ENCODE measurements around the gene FNDC3B. TPM values are rescaled to one million over a fixed set of nuclear protein-coding genes. Genes with fewer than 3 reads are reported as not detected.

Gene FNDC3B
- total RNA-seq, 1 donor from 2014 or later: 14.7 TPM

DNA sequence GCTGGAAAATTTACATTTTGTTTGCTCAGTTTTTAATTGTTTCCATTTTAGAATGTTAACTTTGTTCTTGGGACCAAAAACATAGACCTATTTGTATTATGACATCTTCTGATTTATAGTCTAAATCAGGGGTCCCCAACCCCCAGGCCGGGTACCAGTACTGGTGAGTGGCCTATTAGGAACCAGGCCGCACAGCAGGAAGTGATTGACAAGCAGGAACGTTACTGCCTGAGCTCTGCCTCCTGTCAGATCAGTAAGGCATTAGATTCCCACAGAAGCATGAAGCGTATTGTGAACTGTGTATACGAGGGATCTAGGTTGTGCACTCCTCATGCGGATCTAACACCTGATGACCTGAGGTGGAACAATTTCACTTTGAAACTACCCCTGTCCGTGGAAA lies 357.0 kb downstream of the FNDC3B start:
- DNase-seq (ENCODE audit: low spot score in 2 of 2): no peak
- no peak for FAIRE-seq

DNA sequence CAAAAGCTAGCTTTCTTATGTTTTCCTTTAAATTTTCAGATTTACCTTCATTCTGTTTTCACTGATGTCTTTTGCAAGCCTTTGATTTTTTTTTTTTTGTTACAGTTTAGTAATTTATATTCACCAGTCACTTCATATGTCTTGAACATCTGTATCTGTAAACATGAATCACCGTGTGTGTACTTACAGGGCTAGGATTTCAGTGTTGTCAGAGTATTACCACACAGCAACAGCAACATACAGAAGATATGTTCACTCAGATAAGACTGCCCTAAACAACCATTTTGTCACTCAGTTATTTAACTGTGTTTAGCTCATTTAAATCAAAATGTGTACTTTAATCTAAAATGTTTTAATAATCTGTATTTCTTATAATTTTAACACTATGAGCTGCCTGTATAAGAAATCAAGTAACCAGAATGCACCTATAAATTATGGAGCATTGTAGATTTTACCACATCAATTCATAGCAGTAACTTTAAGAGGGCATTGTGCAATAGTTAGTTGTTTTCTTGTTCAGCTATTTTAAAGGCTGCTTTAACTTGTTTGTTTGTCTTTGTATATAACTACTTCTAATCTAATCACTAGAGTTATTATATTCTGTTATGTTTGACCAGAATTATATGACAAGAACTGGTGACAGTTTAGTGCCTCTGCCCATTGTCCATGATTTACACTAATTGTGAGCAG lies 358.5 kb downstream of the FNDC3B start:
- DNase-seq (ENCODE audit: low spot score in 2 of 2) (no peak), FAIRE-seq (no peak)

DNA sequence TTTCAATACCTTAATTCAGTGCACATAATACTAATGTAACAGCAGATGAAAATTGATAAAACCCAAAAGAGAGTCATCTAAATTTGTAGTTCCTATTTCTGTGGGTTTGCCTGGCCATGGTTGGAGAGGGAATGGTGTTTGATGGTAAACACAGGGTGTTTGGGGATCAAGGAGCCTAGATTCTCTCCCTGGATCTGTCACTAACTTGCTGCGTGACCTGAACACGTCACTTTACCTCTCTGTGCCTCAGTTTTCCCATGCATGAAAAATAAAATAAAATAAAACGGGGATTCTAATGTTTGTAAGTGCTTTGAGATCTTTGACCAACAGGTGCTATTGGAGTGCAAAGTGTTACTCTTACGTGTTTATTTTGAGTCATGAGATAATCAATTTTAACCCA lies 359.1 kb downstream of the FNDC3B start:
- FAIRE-seq: no peak
- DNase-seq (ENCODE audit: low spot score in 2 of 2): no peak

DNA sequence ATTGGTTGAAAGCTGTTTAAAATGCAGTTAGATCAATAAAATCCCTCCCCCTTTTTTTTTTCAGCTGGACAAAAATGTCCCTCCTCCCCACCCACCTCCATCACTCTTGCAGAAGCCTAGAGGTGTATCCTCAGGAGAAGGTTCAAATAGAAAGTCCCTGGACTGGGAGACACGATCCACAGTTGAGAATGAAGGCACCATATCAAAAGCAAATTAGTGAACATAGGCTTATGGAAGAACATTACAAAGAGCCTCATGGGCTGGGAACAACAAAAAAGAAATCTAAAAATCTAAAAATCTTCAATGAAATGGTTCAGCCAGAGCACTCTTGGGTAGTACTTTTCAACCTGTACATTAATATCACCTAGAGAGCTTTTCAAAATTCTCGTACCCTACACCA lies 362.7 kb downstream of the FNDC3B start:
- FAIRE-seq: no peak
- no peak for DNase-seq (ENCODE audit: low spot score in 2 of 2)

DNA sequence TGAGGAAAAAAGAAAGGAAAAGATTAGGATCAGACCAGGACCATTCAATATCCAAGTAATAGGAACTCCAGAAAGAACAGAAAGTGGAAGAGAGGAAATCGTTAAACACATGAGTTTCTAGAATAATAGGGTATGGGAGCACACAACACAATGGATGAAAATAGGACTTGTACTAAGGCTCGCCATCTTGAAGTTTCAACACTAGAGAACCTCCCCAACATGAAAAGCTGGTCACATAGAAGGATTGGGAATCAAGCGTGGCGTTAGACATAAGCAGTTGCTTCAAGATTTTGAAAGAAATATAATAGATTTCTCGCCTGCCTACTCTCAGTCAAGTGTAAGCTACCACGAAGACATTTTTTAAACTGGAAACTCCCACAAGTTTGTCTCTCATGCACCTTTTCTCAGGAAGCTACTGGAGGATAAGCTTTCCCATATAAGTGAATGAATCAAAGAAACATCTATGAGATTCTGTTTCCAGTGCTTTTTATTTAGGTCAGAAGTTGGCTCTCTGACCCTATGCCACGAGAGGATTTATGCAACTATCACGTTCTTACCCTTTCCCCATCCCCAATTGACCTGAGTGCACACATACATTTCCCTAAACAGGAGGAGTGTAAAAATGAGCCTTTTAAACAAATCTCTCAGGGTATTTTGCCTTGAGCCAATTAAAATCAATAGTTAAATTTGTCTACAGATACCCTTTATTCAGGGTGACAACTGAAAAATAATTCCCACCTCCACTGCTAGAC lies 363.7 kb downstream of the FNDC3B start:
- no peak for FAIRE-seq
- DNase-seq (ENCODE audit: low spot score in 2 of 2): no peak

DNA sequence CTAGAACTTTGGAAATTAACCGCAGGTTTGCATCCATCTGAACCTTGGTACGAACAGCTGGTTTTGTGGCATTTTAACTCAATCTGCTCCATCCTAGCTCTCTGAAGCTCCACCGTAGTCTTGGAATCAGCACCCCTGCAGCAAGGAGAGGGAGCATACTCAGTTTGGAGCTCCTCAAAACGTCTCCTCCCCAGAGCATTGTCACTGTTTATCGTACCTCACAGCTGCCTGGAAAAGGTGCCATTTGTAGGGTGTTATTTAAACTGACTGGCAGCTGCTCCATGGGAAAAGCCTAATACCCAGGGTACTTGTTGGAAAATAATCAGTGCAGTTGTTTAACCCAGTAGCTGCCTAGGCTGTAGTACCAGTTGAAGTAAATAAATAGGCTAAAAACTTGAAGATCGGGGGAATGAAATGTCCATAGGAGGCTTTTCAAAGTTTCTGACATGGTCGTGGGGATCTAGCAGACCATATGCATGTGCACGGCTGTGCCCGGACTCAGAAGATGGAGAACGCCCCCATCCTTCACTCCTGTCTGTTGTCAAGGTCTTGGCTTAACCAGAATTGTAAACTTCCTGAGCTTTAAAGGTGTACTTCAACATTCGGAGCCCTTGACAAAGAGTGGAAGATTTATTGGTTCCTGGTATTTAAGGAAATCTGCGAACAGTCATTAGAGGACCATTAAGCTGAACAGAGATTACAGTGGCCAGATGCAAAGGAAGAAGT lies 365.0 kb downstream of the FNDC3B start:
- FAIRE-seq: no peak
- no peak for DNase-seq (ENCODE audit: low spot score in 2 of 2)

DNA sequence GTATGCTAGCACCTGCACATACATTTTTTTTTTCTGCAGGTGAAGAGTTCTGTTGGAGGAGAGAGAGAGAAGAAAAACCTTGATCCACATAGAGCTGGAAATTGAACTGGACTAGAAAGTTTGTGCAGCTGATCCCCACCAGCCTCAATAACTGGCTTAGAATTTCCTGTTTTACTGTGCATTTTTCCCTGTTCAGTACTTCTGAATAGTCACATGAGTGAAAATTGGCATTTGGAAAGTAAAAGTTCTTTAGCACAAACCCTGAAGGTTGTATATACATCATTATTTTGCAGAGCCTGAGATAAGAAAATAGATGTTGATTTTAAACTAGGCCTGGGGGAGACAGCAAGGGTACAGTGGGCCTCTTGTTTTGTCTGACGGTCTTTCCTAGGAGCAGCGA lies 366.5 kb downstream of the FNDC3B start:
- no peak for FAIRE-seq
- no peak for DNase-seq (ENCODE audit: low spot score in 2 of 2)

DNA sequence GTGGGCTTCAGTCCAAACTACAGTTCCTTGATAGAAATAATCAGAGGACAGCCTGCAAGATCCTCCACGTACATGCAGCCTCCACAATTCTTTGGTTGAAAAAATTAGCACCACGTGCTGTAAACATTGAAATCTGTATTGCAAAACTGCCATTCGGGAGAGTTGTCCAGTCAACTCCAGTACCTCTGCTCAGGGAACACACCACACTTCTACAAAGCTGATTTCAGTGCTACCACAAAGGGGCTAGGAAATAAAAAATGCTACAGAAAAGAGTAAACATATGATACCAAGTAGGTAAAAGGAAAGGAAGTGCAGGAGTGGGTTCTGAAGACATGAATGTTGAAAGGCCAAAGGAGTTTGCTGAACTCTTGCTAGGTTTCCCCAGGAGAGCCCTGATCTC lies 368.5 kb downstream of the FNDC3B start:
- FAIRE-seq (no peak), DNase-seq (ENCODE audit: low spot score in 2 of 2) (no peak)

DNA sequence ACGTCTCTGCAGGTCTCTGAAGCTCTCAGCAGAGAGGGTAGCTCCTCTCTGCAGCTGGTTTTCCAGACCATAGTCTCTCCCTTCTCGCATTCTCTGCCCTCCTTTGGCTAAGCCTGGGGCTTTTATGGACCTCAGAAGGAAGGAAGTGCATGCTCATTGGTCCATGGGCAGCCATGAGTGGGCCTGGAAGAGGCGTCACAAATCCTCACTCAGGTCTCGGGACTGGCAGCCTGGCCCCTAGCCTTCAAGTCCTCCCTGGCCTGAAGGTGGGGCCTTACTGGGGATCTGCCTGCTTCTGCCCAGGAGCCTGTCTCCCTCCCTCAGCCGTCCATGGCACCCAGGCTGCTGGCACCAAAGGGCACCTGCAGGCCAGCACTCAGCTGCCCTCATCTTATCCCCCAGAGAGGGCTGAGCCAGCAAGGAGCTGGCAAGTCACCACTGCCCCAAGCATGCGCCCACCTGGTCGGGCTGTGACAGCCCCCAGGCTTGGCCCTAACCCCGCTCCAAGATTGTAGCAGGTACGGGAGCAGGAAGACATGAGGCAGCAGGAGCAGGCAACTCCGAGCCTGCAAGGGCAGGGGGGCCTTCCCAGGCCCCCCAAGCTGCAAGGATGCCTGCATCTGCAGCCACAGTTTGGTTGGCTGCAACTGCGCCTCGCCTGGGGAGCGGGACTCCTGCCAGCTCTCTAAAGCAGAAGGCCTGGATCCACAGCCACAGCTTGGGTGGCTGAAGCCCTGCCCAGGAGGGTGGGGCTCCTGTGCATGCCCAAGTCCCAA lies 371.5 kb downstream of the FNDC3B start:
- no peak for DNase-seq (ENCODE audit: low spot score in 2 of 2)
- FAIRE-seq: no peak

DNA sequence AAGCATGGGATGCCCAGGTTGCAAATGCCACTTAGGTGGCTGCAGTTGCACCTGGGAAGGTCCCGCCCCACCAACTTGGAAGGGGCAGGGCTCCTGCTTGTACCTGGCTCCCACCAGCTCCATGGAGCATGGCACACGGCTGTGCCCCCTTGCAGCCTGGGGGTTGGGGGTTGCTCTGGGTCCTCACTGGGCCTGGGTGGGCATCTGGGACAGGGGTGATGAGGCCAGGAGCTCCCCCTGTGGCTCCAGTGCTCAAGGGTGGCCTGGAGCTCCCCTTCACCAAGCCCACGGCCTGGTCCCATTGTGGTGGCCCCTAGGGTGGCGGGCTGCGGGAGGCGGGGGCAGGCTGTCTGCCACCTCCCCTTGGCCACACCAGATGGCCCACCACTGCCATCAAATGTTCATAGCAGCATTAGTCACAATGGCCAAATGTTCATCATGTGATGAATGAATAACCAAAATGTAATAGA lies 372.1 kb downstream of the FNDC3B start:
- FAIRE-seq (no peak), DNase-seq (ENCODE audit: low spot score in 2 of 2) (no peak)

DNA sequence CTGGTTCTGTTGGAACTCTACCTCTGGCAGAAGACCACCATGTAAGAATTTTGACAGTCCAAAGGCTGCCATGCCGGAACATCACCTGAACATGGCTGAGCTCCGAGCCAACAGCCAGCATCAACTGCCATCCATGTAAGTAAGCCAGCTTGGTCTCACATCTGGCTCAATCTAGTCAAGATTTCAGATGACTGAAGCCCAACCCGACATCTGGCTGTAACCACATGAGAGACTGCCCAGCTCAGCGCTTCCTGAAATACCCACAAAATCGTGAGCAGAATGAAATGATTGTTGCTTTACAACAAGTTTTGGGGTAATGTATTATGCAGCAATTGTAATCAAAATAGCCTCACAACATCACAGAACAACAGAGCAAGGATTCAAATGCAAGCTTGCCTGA lies 375.9 kb downstream of the FNDC3B start:
- FAIRE-seq (no peak), DNase-seq (ENCODE audit: low spot score in 2 of 2) (no peak)

DNA sequence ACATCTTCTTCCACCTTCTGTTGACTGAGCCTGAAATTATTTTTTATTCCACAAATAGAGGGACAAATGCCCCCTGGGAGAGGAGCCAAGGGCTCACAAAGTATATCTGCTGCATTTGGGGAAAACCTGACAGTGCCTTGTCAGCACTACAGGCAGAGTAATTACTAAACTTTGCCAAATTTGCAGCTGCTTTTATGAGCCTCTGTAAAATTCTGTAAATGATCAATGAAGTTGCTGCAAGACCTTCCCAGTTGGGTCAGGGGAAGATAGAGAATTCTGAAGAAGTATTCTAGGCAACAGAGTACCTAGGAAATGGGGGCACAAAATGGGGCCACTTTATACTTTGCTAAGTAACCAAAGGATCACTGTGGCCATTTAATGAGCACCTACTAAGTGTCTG lies 398.3 kb downstream of the FNDC3B start:
- DNase-seq (ENCODE audit: low spot score in 2 of 2) (no peak), FAIRE-seq (no peak)

DNA sequence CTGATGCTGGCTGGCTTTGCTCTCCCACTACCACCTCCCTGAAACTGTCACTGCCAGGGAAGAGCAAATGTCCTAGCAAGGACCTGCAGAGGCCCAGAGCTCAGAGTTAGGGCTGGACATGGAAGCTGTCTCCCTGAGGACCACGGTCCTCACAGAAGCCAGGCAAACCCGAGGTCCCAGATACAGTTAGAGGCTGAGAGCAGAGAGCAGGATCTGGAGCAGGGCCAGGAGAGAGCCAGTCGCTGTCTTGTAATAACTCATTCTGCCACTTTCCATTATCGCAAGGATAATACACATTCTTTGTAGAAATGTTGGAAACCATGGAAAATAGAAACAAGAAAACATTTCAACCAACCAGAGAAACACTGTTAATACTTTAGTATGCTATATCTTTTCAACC lies 398.8 kb downstream of the FNDC3B start:
- FAIRE-seq (no peak), DNase-seq (ENCODE audit: low spot score in 2 of 2) (no peak)

DNA sequence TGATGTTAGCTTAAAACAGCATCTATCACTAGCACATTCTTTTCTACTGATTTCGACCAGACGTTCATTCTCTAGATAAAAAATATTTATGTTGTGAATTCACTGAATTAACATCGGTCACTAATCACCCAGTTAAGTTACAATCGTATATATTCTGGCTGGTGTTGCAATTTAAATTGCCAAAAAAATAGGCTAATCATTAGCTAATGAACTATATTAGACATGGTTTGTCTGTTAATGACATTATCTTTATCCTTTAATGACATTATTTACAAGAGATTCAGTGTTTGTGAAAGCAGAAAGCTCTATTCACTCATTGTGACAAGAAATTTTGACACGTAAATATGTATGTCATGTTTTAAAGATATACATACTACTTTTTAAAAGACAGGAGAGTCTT lies 402.2 kb downstream of the FNDC3B start:
- DNase-seq (ENCODE audit: low spot score in 2 of 2) (no peak), FAIRE-seq (peak; percentile 10)

DNA sequence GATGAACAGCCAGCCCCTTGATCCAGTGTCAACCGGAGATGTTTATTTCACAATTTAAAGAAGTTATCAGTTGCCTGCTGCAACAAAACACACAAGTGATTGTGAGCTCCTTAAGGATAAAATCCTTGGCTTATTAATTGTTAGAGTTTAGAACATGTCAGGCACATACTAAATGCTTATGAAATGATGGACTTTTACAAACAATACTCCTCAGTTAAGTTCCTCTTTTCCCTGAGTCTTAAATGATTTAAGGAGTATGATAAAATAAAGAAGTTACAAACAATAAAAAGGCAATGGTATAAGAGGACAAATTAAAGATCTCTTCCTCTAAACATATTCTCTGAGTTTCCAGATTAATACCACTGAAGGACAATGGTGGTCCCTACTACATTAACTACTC lies 403.2 kb downstream of the FNDC3B start:
- FAIRE-seq (no peak), DNase-seq (ENCODE audit: low spot score in 2 of 2) (no peak)

DNA sequence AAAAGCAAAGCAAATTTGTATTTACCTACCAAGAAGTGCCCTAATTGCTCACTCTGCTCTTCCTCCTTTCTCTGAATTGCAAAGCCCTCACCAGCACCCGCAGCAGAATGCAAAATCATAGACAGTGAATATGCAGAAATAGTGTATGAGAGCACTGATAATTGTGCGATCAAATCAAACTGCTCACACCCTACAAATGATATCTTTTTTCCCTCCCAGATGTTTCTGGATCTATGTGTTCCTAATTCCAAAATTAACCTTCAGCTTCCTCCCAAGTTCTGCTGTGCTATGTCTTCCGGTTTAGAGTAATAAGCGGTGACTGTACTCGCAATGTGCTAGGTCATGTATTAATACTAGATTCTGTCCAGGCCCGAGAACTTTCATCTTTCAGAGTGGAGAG lies 405.4 kb downstream of the FNDC3B start:
- DNase-seq (ENCODE audit: low spot score in 2 of 2) (no peak), FAIRE-seq (no peak)

DNA sequence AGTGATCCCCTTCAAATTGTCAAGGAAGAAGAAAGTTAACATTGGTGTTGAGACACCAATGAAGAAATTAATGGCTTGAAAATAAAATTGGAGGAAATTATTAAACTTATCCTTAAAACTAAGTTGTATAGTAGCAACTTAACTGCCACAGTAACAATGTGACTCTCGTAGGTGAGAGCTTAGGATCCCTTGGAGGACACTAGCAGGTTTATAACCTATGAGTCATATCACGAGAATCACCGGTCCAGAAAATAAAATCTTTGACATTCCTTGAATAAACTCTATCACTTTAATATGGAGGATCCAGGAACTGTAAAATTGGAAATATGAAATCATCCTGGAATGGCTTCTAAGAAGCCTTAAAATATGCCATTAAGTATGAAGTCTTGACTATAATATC lies 406.8 kb downstream of the FNDC3B start:
- FAIRE-seq (no peak), DNase-seq (ENCODE audit: low spot score in 2 of 2) (no peak)

DNA sequence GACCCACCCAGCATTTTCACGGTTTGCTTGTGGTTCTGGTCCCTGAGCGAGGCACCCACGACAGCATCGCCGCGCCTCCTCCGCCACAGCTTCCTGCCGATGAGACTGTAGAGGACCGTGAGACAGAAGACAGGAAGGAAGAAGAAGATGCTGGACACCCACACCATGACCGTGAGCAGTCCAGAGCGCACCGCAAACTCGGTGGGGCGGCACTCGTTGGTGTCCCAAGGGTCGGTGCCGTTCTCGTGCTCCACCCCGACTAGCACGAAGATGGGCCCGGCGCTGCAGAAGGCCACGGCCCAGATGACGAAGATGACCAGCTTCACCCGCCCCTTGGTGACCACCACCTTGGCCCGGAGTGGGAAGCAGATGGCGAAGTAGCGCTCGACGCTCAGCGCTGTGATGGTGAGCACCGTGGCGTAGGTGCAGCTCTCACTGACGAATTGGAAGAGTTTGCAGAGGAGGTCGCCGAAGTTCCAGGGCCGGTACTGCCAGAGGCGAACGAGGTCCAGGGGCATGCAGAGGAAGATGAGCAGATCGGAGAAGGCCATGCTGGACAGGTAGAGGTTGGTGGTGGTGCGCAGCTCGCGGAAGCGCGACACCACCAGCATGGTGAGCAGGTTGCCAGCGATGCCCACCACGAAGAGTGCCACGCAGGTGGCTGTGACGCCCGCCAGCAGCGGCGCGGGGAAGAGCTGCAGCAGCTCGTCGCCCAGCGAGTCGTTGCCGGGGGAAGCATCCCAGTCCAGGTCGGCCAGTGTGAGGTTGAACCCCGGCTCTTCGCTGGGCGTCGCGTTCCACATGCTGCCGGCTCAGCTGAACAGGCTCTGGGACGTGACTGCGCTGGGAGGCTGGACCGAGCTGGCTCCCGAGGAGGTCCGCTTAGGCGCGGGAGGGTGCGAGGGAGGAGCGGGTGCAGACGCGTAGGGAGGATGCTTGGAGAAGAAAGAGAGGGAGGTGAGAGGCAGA lies 408.5 kb downstream of the FNDC3B start, which contains the start of gene GHSR:
GHSR (minus strand) TSS at position 846 of the 969 bp plus-strand sequence; CDS start at position 803, 43 bp downstream.
- peak in 1 of 2 donors; percentile 14 for DNase-seq (ENCODE audit: low spot score in 2 of 2)
- no peak for FAIRE-seq

DNA sequence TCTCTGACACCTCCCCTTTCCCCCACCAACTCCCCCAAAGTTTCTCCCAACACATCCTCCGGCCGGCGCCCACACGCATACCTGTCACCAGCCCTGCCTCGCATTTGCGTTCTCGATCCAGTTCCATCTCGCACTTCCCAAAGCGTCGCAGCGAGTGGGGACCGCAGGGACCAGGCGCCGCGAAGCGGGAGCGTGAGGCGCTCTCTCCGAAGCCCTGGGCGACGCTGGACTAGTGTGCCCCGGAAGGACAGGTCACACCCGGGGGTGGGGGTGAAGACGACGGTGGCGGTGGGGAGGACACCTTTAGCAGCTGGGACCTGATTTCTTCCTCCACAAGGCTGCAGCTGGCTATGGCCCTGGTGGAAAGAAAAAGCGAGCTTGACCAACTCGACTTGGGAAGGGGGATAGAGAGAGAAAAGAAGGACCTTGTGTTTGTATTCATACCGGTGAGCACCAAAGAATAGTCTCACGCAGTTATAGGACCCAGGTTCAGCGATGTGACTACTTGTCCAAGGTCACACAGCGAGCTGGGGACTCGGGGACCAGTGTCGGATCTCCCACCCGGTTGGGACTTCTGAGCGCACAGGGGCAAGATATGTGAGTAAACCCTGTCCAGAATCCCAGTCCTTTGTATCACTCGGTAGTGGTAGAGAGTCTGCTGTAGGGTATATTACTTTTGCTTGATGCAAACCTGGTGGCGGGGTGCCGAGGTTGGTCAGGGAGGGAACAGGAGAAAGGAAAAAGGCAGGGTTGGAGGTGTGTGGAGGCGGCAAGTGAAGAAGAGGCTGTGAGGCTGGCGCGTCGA lies 409.5 kb downstream of the FNDC3B start:
- no peak for DNase-seq (ENCODE audit: low spot score in 2 of 2)

More for the DNA sequence above, 409.5 kb downstream of the FNDC3B start:
- FAIRE-seq: no peak

Data from frontal cortex (tissue), 4 donors.